ENCODE measurements around the gene SSBP4.

The SSBP4 gene

GRCh38 chr19:18446145-18446810 lies 27.1 kb downstream of the SSBP4 start:
- DNase-seq: no peak

DNA sequence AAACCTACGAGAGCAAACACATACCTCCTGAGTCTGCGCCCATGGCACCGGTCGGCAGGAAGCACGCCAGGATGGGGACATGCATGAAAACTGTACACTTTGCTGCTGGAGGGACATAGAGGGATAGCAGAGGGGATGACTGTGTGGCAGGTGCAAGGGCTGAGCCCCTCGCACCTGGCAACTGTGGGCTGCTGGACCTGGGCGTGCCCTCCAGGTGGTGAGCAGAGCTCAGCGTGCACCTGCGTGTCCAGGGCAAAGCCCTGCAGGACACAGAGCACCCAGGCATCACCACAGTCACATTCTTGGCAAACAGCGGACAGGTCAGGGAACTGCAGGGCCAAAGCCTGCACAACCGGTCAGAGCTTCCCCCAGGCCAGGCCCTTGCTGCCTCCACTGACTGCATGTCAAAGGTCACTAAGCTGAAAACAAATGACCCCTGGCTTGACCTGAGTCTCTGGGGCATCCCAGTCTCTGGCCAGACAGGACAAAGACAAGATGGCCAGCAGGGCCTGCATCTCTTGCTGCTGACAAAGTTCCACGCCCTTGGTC lies 27.7 kb downstream of the SSBP4 start:
- no peak for DNase-seq

DNA sequence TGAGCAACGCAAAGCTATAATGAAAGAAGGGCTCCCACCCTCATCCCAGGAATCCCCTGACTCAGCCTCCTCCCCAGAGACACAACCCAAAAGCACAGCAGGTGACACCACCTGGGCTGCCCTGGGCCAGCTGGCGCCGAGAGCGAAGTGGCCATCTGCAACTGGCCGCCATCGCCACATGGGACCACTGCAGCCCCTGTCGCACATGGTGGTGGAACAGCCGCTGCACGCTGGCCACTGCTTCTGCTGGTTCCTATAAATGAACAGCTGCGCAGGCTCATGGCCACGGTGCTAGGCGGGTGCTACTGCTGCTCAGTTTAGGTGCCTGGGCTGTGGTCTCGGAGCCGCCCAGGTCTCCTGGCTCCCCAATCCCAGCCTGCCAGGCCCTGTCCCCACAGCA lies 30.4 kb downstream of the SSBP4 start:
- no peak for DNase-seq

DNA sequence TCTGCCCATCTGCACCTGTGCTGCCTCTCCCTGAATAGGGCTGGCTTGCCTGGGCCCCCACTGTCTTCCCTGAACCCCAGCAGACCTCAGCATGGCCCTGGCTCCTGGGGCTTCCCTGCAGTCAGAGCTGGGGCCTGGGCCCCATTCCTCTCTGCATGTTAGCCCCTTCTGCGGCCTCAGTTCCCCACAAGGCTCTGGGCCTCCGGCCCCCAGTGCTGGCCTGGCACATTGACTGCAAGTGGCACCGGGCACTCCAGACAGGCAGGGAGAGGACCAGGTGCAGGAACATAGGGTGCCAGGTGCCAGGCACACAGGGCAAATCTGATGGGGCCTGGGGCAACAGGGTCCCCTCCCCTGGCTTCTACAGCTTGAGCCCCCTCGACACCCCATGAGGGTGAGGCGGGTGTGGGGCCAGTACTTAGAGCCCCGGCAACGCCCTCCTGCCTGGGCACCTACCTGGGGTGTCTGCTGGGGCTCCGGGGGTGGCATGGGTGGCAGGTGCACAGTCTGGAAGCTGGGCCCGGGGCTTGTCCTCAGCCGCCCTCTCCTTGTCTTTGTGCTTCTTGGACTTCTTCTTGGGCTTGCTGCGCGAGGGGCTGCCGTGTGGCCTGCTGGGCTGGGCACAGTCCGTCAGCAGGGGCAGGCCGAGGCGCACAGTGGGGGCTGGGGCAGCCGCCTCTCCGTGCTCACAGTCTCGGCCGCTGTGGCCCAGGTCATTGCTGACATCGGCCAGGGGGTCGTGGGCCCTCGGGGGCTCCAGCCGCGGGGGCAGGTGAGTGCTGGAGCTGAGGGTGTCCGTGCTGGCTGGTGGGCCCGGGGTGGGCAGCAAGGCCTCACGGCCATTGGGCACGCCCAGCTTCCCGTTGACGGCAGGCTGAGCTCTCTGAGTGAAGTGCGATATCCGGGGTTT lies 31.1 kb downstream of the SSBP4 start:
- DNase-seq: no peak

- DNase-seq: peak; percentile 85
Observed at GRCh38 chr19:18450931-18451836, 32.0 kb downstream of the SSBP4 start.

DNA sequence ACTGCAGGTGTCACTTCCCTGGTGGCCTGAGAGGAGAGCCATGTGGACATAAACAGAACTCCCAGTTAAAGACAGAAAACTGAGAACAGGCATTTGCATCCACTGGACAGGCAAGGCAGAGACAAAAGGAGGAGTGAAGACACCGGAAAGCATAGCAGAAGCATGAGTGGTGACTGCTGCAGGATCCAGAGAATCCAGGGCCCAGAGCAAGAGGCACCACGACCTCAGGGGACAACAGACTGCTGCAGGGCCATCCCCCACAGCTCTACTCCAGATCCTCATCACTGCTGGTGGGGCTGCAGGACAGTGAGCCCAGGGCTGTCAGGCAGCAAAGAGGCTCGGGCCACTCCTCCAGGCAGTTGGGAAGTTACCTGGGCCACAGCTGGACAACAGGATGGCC lies 33.2 kb downstream of the SSBP4 start:
- no peak for DNase-seq

DNA sequence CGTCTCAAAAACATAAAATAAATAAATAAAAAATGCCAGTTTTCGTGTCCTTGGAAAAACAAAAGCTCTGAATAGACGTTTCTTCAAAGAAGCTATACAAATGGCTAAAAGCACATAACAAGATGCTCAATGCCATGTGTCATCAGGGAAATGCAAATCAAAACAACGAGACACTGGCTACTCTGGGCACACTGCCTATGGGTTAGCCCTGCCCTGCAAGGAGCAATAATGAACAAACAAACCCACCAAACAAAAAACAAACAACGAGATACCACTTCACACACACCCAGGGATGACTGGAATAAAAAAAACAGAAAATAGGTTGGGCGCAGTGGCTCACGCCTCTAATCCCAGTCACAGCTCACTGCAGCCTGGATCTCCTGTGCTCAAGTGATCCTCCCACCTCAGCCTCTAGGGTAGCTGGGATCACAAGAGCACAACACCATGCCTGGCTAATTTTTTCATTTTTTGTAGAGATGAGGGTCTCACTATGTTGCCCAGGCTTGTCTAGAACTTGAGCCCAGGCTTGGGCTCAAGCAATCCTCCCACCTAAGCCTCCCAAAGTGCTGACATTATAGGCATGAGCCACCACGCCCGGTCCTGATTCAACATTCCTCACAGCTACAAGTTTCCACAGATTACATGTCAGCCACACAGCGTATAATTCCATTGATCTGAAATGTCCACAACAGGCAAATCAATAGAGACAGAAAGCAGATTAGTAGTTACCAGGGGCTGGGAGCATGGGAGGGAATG lies 34.2 kb downstream of the SSBP4 start:
- DNase-seq: no peak

- no peak for DNase-seq
Observed at GRCh38 chr19:18456279-18456678, 37.1 kb downstream of the SSBP4 start.

- DNase-seq: no peak
Observed at GRCh38 chr19:18456974-18457373, 37.8 kb downstream of the SSBP4 start.

DNA sequence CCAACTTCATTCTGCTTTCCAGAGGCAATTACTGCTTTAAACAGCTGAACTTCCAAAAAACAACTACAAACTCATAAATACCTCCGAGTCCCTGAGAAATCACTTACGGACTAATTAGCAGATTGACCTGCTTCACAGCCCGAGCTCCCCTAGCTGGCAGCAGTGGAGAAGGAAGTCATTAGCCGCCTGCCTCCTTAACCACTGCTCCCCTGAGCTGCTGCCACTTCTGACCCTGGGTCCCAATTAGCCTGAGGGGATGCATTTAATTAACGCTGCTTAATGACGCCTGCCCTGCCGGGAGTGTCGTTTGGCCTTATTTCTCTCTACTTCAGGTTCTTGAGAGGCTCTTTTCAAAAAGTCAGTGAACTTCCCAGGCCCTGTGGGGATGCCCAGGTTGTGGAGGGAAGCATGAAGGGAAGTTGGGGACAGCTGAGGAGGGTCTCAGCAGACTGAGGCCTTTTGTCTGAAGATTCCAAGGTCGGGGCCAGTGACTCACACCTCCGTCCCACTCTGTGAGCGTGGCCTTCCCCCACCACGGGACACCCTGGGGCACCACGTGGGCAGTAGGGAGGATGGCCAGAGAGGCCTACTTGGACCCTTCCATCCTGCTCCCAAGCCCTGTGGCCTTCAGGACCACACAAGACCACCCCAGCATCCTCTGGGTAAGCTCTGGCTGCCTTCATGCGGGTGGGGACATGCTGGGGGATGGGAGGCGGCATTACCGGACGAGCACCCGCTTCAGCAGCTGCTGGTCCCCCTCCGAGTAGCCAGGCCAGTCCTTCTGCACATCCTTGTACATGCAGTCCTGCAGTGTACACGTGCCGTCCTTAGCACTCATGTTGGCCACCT lies 38.5 kb downstream of the SSBP4 start:
- no peak for DNase-seq

DNA sequence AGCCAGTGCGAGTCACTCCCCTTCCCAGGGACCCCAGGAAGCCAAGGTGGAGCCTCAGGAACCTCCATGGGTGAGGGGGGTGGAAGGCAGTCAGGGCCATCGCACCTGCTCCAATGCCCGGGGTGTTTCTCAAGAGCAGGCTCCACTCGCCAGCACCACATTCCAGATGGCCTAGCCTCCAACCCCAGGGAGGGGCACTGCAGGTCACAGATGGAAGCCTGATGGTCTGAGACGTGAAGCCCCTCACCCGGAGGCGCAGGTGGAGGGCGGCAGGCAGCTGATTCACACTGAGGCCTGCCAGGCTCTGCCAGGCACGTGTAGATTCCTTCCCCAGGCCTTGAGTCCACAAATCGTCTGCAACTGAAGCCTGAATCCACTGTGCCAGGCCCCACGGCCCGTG lies 41.7 kb downstream of the SSBP4 start:
- DNase-seq: no peak

DNA sequence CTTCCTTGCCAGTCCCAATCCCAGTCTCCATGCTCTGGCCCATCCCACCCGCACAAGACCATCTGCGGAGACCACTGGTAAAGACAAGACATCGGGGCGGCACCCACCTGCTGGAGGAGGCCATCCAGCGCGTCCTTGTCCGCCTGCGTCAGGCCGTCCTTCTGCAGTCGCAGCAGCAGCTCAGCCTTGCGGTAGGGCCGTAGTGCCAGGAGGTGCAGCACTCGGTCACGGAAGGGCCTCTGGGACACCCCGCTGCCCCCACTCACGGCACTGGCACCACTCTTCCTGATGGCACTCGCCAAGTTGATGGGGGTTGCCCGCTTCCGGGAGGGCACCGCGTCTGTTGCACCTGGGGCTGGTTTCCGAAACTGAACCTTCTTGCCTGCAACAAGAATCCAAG lies 42.3 kb downstream of the SSBP4 start:
- no peak for DNase-seq

GRCh38 chr19:18464646-18465045 lies 45.4 kb downstream of the SSBP4 start:
- DNase-seq: no peak

DNA sequence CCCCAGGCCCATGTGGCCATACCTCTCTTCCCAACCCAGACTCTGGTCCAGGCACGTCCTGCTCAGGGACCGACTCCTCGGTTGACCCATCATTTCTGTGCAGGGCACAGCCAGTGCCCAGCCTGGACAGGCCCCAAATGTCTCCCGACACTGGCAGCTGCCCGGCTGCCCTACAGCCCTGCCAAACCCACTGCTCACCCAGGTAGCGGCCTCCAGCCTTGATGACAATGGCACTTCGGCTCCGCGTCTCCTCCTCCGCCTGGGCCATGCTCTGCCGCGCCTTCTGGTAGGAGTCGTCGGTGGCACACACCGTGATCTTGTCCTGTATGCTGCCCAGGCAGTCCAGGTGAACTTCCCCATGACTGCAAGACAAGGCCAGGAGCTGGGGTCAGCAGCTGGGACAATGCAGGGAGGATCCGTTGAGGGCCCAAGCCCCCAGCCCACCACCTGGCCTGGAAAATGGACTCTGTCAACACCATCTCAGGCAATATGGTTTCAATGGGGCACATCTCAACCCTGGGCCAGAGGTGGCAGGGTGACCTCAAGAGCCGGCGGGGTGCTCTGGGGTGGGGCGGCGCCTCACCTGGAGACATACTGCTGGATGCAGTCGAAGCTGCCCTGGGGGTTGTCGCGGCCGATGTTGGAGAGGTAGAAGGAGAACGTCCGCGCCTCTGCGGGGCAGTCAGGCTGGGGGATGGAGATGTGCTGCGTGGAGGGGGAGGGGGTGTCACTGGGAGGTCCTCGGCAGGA lies 46.2 kb downstream of the SSBP4 start:
- DNase-seq: no peak

- no peak for DNase-seq
Observed at GRCh38 chr19:18465964-18466339, 46.8 kb downstream of the SSBP4 start.

DNA sequence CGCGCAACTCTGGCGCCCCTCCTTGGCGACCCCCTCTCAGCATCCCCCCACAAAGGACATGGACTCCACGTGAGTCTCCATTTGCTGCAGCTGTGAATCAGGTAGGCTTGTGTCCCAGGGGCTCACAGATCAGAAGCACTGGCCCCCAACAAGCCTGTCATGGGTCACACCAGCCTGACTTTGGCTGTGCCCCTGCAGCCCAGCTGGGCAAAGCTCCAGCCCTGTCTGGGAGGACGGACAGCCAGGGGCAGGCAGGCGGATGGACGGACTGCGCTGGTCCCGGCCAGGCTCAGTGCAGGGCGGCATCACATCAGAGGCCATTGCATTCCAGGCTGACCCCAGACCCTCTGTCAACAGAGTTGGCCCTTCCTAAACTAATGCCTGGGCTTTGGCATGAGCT lies 47.2 kb downstream of the SSBP4 start:
- DNase-seq: no peak

DNA sequence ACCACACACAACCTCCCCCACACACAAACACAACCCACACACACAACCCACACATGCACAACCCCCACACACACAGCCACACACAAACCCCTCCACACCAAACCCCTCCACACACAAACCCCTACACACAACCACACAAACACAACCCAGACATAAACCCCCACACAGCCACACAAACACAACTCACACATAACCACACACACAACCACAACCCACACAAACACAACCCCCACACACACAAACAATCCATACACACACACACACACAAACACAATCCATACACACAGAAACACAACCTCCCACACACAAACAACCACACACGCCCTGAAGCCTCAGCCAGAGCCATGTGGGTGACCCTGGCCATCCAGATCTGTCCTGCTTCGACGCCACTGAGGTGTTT lies 48.8 kb downstream of the SSBP4 start:
- DNase-seq: no peak

GRCh38 chr19:18468517-18468916 lies 49.3 kb downstream of the SSBP4 start:
- DNase-seq: no peak

- DNase-seq: peak; percentile 76
Observed at GRCh38 chr19:18469069-18469846, 50.1 kb downstream of the SSBP4 start.

GRCh38 chr19:18470787-18471186 lies 51.6 kb downstream of the SSBP4 start:
- DNase-seq: no peak

Data from hematopoietic multipotent progenitor cell treated with erythropoietin and hydrocortisone succinate and interleukin-3 and kit ligand, for 6 days (in vitro differentiated cells).